Tibial nerve (tissue), 4 donors: ENCODE results near the gene FYB1.

Experiments
- EP300 ChIP-seq, 2 donors: sonication (generic); formaldehyde crosslinking; IDR thresholded peaks; one replicate each; pipeline ENCODE4 v1.6.1; 2017; ENCODE audit warnings: antibody characterized with exemption in 2 of 2, mild to moderate bottlenecking in 1 of 2
- POLR2A ChIP-seq, 2 donors: fragments of 450-650 bp; IDR thresholded peaks; one replicate each; pipeline ENCODE4 v1.6.1; 2017; ENCODE audit warnings: antibody characterized with exemption in 2 of 2, mild to moderate bottlenecking in 2 of 2, moderate library complexity in 2 of 2
- TF ChIP-seq, protein P1 (sequence below), 5 experiments: fragments of 200-600 bp in 3 of 5; fragments of 450-650 bp in 2 of 5; sonication (generic) in 3 of 5; IDR thresholded peaks; one replicate each; pipeline ENCODE4 v1.5.1; 2016 to 2019; ENCODE audit warnings: antibody characterized with exemption in 5 of 5, mild to moderate bottlenecking in 3 of 5, moderate library complexity in 2 of 5

DNA sequence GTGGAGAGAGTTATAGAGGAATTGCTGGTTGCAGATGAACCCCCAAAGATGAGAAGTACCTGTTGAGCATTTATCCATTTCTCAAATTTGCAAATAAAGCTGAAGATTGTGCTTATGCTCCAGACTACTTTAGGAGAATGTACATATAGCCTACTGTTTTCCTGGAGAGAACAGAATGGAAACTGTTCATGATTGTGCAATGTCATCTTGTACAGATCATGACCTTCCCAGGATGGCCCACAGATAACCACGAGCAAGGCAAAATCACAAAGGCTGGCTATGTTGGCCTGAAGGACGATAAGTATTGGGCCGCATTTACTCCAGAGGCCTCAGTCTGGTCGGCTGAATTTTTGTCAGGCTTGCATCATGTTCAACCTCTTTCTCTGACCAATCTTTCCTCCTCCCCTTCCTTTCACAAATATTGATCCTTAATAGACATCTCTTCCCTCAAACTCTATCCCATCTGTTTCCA lies 116.6 kb downstream of the FYB1 start:
- TF ChIP-seq, protein P1, sequence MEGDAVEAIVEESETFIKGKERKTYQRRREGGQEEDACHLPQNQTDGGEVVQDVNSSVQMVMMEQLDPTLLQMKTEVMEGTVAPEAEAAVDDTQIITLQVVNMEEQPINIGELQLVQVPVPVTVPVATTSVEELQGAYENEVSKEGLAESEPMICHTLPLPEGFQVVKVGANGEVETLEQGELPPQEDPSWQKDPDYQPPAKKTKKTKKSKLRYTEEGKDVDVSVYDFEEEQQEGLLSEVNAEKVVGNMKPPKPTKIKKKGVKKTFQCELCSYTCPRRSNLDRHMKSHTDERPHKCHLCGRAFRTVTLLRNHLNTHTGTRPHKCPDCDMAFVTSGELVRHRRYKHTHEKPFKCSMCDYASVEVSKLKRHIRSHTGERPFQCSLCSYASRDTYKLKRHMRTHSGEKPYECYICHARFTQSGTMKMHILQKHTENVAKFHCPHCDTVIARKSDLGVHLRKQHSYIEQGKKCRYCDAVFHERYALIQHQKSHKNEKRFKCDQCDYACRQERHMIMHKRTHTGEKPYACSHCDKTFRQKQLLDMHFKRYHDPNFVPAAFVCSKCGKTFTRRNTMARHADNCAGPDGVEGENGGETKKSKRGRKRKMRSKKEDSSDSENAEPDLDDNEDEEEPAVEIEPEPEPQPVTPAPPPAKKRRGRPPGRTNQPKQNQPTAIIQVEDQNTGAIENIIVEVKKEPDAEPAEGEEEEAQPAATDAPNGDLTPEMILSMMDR (IDR thresholded peaks at IDR 0.05): no peak
- no peak for TF ChIP-seq POLR2A (IDR thresholded peaks at IDR 0.05)
- TF ChIP-seq EP300 (IDR thresholded peaks at IDR 0.05): no peak
